T-helper 2 cell treated with Interferon-gamma antibody and Interleukin-4, amounts not matched to agents 5 μg/mL and 100 μg/mL, for 36 hours (primary cell): Measurements from ENCODE around the gene PRDM16.

Source experiments
- DNase-seq: peaks from one replicate; pipeline ENCODE4 v3.0.0; 2021; ENCODE audit warnings: low spot score
- H3K27ac Mint-ChIP-seq: one replicate; pipeline ENCODE4 v1.8.0; 2021; ENCODE audit warnings: mild to moderate bottlenecking, mixed read lengths
- H3K27me3 Mint-ChIP-seq: one replicate; pipeline ENCODE4 v1.8.0; 2021; ENCODE audit warnings: low read depth, mixed read lengths
- H3K36me3 Mint-ChIP-seq: one replicate; pipeline ENCODE4 v1.8.0; 2021; ENCODE audit warnings: low read depth, mixed read lengths
- H3K4me1 Mint-ChIP-seq: one replicate; pipeline ENCODE4 v1.8.0; 2021; ENCODE audit warnings: low read depth, mixed read lengths
- H3K4me3 Mint-ChIP-seq: one replicate; pipeline ENCODE4 v1.8.0; 2022; ENCODE audit warnings: mild to moderate bottlenecking, moderate library complexity, mixed read lengths
- H3K9me3 Mint-ChIP-seq: one replicate; pipeline ENCODE4 v1.8.0; 2021; ENCODE audit warnings: mixed read lengths

The PRDM16 gene

GRCh38 chr1:3190256-3191041, 121.4 kb downstream of the PRDM16 start:
- no peak for DNase-seq
- H3K27me3 Mint-ChIP-seq: no peaks in the 10 kb centered on the region
- H3K4me3 Mint-ChIP-seq: no peak overlapping the region
- no peaks in the 10 kb centered on the region for H3K4me1 Mint-ChIP-seq
- H3K36me3 Mint-ChIP-seq: no peaks in the 10 kb centered on the region
- H3K9me3 Mint-ChIP-seq: no peaks in the 10 kb centered on the region
- no peak overlapping the region for H3K27ac Mint-ChIP-seq

GRCh38 chr1:3192361-3192760, 123.4 kb downstream of the PRDM16 start:
- Mint-ChIP-seq H3K27me3 (no peaks in the 10 kb centered on the region), H3K36me3 (no peaks in the 10 kb centered on the region), H3K4me1 (no peaks in the 10 kb centered on the region), H3K27ac (no peak overlapping the region), H3K9me3 (no peaks in the 10 kb centered on the region), H3K4me3 (no peak overlapping the region)
- DNase-seq: no peak

- H3K9me3 Mint-ChIP-seq: no peaks in the 10 kb centered on the region
- no peak for DNase-seq
Observed at GRCh38 chr1:3192825-3193224, 123.8 kb downstream of the PRDM16 start.

GRCh38 chr1:3193811-3194210, 124.8 kb downstream of the PRDM16 start:
- no peaks in the 10 kb centered on the region for H3K9me3 Mint-ChIP-seq
- no peaks in the 10 kb centered on the region for H3K4me1 Mint-ChIP-seq
- no peaks in the 10 kb centered on the region for H3K36me3 Mint-ChIP-seq
- no peaks in the 10 kb centered on the region for H3K27me3 Mint-ChIP-seq
- DNase-seq: no peak
- no peak overlapping the region for H3K4me3 Mint-ChIP-seq
- no peak overlapping the region for H3K27ac Mint-ChIP-seq

More at GRCh38 chr1:3192825-3193224, 123.8 kb downstream of the PRDM16 start:
- H3K36me3 Mint-ChIP-seq: no peaks in the 10 kb centered on the region
- H3K27ac Mint-ChIP-seq: no peak overlapping the region
- no peaks in the 10 kb centered on the region for H3K27me3 Mint-ChIP-seq
- H3K4me1 Mint-ChIP-seq: no peaks in the 10 kb centered on the region
- no peak overlapping the region for H3K4me3 Mint-ChIP-seq

GRCh38 chr1:3194760-3195479, 125.9 kb downstream of the PRDM16 start:
- H3K36me3 Mint-ChIP-seq: no peaks in the 10 kb centered on the region
- H3K9me3 Mint-ChIP-seq: no peaks in the 10 kb centered on the region
- no peak overlapping the region for H3K27ac Mint-ChIP-seq
- DNase-seq: no peak
- no peak overlapping the region for H3K4me3 Mint-ChIP-seq
- H3K4me1 Mint-ChIP-seq: no peaks in the 10 kb centered on the region
- H3K27me3 Mint-ChIP-seq: no peaks in the 10 kb centered on the region

GRCh38 chr1:3195480-3195815, 126.4 kb downstream of the PRDM16 start:
- H3K4me1 Mint-ChIP-seq: no peaks in the 10 kb centered on the region
- no peaks in the 10 kb centered on the region for H3K27me3 Mint-ChIP-seq
- no peaks in the 10 kb centered on the region for H3K9me3 Mint-ChIP-seq
- no peak overlapping the region for H3K4me3 Mint-ChIP-seq
- no peak for DNase-seq
- no peaks in the 10 kb centered on the region for H3K36me3 Mint-ChIP-seq
- no peak overlapping the region for H3K27ac Mint-ChIP-seq

GRCh38 chr1:3195966-3196515, 127.0 kb downstream of the PRDM16 start:
- Mint-ChIP-seq H3K4me3 (no peak overlapping the region), H3K9me3 (no peaks in the 10 kb centered on the region), H3K27me3 (no peaks in the 10 kb centered on the region), H3K27ac (no peak overlapping the region), H3K4me1 (no peaks in the 10 kb centered on the region), H3K36me3 (no peaks in the 10 kb centered on the region)
- DNase-seq: no peak

- DNase-seq: no peak
- Mint-ChIP-seq H3K36me3 (no peaks in the 10 kb centered on the region), H3K9me3 (no peaks in the 10 kb centered on the region), H3K27ac (no peak overlapping the region), H3K27me3 (no peaks in the 10 kb centered on the region), H3K4me3 (no peak overlapping the region), H3K4me1 (no peaks in the 10 kb centered on the region)
Observed at GRCh38 chr1:3196577-3197245, 127.7 kb downstream of the PRDM16 start.

GRCh38 chr1:3197781-3198316, 128.8 kb downstream of the PRDM16 start:
- Mint-ChIP-seq H3K36me3 (no peaks in the 10 kb centered on the region), H3K27me3 (no peaks in the 10 kb centered on the region), H3K9me3 (no peaks in the 10 kb centered on the region), H3K4me1 (no peaks in the 10 kb centered on the region), H3K27ac (no peak overlapping the region), H3K4me3 (no peak overlapping the region)
- no peak for DNase-seq

GRCh38 chr1:3198371-3199271, 129.6 kb downstream of the PRDM16 start:
- Mint-ChIP-seq H3K27ac (no peak overlapping the region), H3K36me3 (no peaks in the 10 kb centered on the region), H3K9me3 (no peaks in the 10 kb centered on the region), H3K27me3 (no peaks in the 10 kb centered on the region), H3K4me1 (no peaks in the 10 kb centered on the region), H3K4me3 (no peak overlapping the region)
- no peak for DNase-seq

- Mint-ChIP-seq H3K4me3 (no peak overlapping the region), H3K9me3 (no peaks in the 10 kb centered on the region), H3K36me3 (no peaks in the 10 kb centered on the region), H3K27ac (no peak overlapping the region), H3K4me1 (no peaks in the 10 kb centered on the region), H3K27me3 (no peaks in the 10 kb centered on the region)
- DNase-seq: no peak
Observed at GRCh38 chr1:3204725-3205124, 135.7 kb downstream of the PRDM16 start.

- Mint-ChIP-seq H3K36me3 (no peaks in the 10 kb centered on the region), H3K27ac (no peak overlapping the region), H3K27me3 (no peaks in the 10 kb centered on the region), H3K4me3 (no peak overlapping the region), H3K4me1 (no peaks in the 10 kb centered on the region), H3K9me3 (no peaks in the 10 kb centered on the region)
- DNase-seq: no peak
Observed at GRCh38 chr1:3205815-3206214, 136.8 kb downstream of the PRDM16 start.

GRCh38 chr1:3206696-3207095, 137.7 kb downstream of the PRDM16 start:
- no peak for DNase-seq
- Mint-ChIP-seq H3K36me3 (no peaks in the 10 kb centered on the region), H3K27ac (no peak overlapping the region), H3K4me1 (no peaks in the 10 kb centered on the region), H3K4me3 (no peak overlapping the region), H3K9me3 (no peaks in the 10 kb centered on the region), H3K27me3 (no peaks in the 10 kb centered on the region)
